SK-N-SH (cell line): ENCODE measurements around the gene KRTAP5-4. TPM values are rescaled to one million over a fixed set of nuclear protein-coding genes. Genes with fewer than 3 reads are reported as not detected.
A peak's percentile ranks its signal among the peaks of the same experiment; 100 is the strongest.

ENCODE experiments used
- CTCF ChIA-PET: fragments of 300-600, 350-600 bp; formaldehyde crosslinking; extraction: SDS; loops from one replicate; lab custom pipeline; 2021; lab: Yijun Ruan, JAX
- POLR2A ChIA-PET: fragments of 350-600 bp; sonication (Branson Sonifier 250); formaldehyde crosslinking; extraction: SDS; loops from one replicate; lab custom pipeline; 2020; ENCODE audit warnings: antibody characterized with exemption, inconsistent platforms; lab: Yijun Ruan, JAX
- DNase-seq: peaks from one replicate; pipeline ENCODE4 v3.0.0; 2012
- H2AFZ ChIP-seq: fragments of 200-600 bp; sonication (generic); 2 replicates; pipeline ENCODE4 v1.8.1; 2016; ENCODE audit warnings: antibody characterized with exemption, mild to moderate bottlenecking, low read depth
- H3F3A ChIP-seq: fragments of 200-600 bp; sonication (generic); replicated peaks from 2 replicates; pipeline ENCODE3; 2016; ENCODE audit warnings: antibody characterized with exemption, mild to moderate bottlenecking; ENCODE audit not compliant: insufficient read depth
- H3K27ac ChIP-seq, 2 experiments: fragments of 200-500 bp in 1 of 2; fragments of 200-600 bp in 1 of 2; sonication (Bioruptor generic) in 1 of 2; sonication (generic), shearing (Covaris generic) in 1 of 2; 2 replicates each; pipeline versions ENCODE4 v1.5.1 to v1.6.1; 2014 to 2016; ENCODE audit warnings: low read depth in 2 of 2, inconsistent platforms in 1 of 2, low read length in 1 of 2, mild to moderate bottlenecking in 1 of 2, mixed read lengths in 1 of 2
- H3K27me3 ChIP-seq: fragments of 200-600 bp; sonication (generic), shearing (Covaris generic); 2 replicates; pipeline ENCODE4 v1.6.1; 2016; ENCODE audit warnings: mixed run types; ENCODE audit not compliant: insufficient read depth
- H3K36me3 ChIP-seq, 2 experiments: fragments of 200-500 bp in 1 of 2; fragments of 200-600 bp in 1 of 2; sonication (Bioruptor generic) in 1 of 2; sonication (generic) in 1 of 2; replicated peaks in 1 of 2; 2 replicates each; pipeline versions ENCODE3 to v1.5.1; 2014 to 2016; ENCODE audit warnings: low read length in 1 of 2, mild to moderate bottlenecking in 1 of 2; ENCODE audit not compliant: insufficient read depth in 2 of 2, control insufficient read depth in 1 of 2
- H3K4me1 ChIP-seq, 2 experiments: fragments of 200-500 bp in 1 of 2; fragments of 200-600 bp in 1 of 2; sonication (Bioruptor generic) in 1 of 2; sonication (generic), shearing (Covaris generic) in 1 of 2; 2 replicates each; pipeline versions ENCODE4 v1.5.1 to v1.6.1; 2014 to 2016; ENCODE audit warnings: low read depth in 1 of 2, low read length in 1 of 2, mixed run types in 1 of 2; ENCODE audit not compliant: insufficient read depth in 2 of 2, control insufficient read depth in 1 of 2
- H3K4me2 ChIP-seq: fragments of 200-600 bp; sonication (generic), shearing (Covaris generic); 2 replicates; pipeline ENCODE4 v1.6.1; 2017; ENCODE audit warnings: mixed run types
- H3K4me3 ChIP-seq, 2 experiments: fragments of 200-500 bp in 1 of 2; fragments of 200-600 bp in 1 of 2; sonication (Bioruptor generic) in 1 of 2; sonication (generic), shearing (Covaris generic) in 1 of 2; 2 replicates each; pipeline versions ENCODE4 v1.5.1 to v1.8.1; 2014 to 2016; ENCODE audit warnings: low read depth in 2 of 2, inconsistent platforms in 1 of 2, low read length in 1 of 2, mild to moderate bottlenecking in 1 of 2, mixed read lengths in 1 of 2, moderate library complexity in 1 of 2
- H3K79me2 ChIP-seq: fragments of 200-600 bp; sonication (generic); 2 replicates; pipeline ENCODE4 v1.8.1; 2017; ENCODE audit warnings: mild to moderate bottlenecking; ENCODE audit not compliant: insufficient read depth
- H3K9ac ChIP-seq: fragments of 200-600 bp; sonication (generic); 2 replicates; pipeline ENCODE4 v1.6.1; 2017; ENCODE audit warnings: mixed run types
- H3K9me2 ChIP-seq: fragments of 200-600 bp; sonication (generic); 2 replicates; pipeline ENCODE4 v1.6.1; 2017; ENCODE audit warnings: mixed run types
- H3K9me3 ChIP-seq: fragments of 200-600 bp; sonication (generic); 2 replicates; pipeline ENCODE4 v1.6.1; 2017; ENCODE audit warnings: mixed run types, mild to moderate bottlenecking, moderate library complexity
- H4K20me1 ChIP-seq: fragments of 200-600 bp; sonication (generic); 2 replicates; pipeline ENCODE4 v1.6.1; 2017; ENCODE audit warnings: mild to moderate bottlenecking, mixed run types; ENCODE audit not compliant: insufficient read depth
- CTCF ChIP-seq: fragments of 200-600 bp; sonication (generic); IDR thresholded peaks from 2 replicates; pipeline ENCODE4 v1.6.1; 2017; ENCODE audit warnings: antibody characterized with exemption, mild to moderate bottlenecking, moderate library complexity
- ELF1 ChIP-seq: IDR thresholded peaks from 2 replicates; pipeline ENCODE4 v1.4.0; 2012
- EZH2phosphoT487 ChIP-seq: fragments of 200-600 bp; sonication (generic); IDR thresholded peaks from 2 replicates; pipeline ENCODE4 v1.6.1; 2017; ENCODE audit warnings: low read depth, mixed run types, mild to moderate bottlenecking, antibody characterized with exemption, moderate library complexity, borderline replicate concordance
- GATA2 ChIP-seq: sonication (generic); formaldehyde crosslinking; IDR thresholded peaks from 2 replicates; pipeline ENCODE4 v1.5.0; 2020; ENCODE audit warnings: mild to moderate bottlenecking, missing genetic modification reagents
- IRF3 ChIP-seq: fragments of 150-350 bp; IDR thresholded peaks from 2 replicates; pipeline ENCODE4 v1.6.1; 2016; ENCODE audit warnings: mild to moderate bottlenecking, low read depth, low read length
- MAX ChIP-seq: IDR thresholded peaks from 2 replicates; pipeline ENCODE4 v1.4.0; 2012; ENCODE audit warnings: low read depth
- MXI1 ChIP-seq: IDR thresholded peaks from 2 replicates; pipeline ENCODE4 v1.6.1; 2012; ENCODE audit warnings: mild to moderate bottlenecking, low read depth, low read length, improper control_type of control experiment
- NRF1 ChIP-seq: IDR thresholded peaks from 2 replicates; pipeline ENCODE4 v1.6.1; 2012; ENCODE audit warnings: low read depth, mild to moderate bottlenecking, low read length
- POLR2AphosphoS5 ChIP-seq: IDR thresholded peaks from 2 replicates; pipeline ENCODE4 v1.6.1; 2012; ENCODE audit warnings: low read depth, low read length
- RAD21 ChIP-seq: IDR thresholded peaks from 2 replicates; pipeline ENCODE4 v1.6.1; 2012; ENCODE audit warnings: mild to moderate bottlenecking, low read length
- RCOR1 ChIP-seq: fragments of 150-350 bp; IDR thresholded peaks from 2 replicates; pipeline ENCODE4 v1.6.1; 2017; ENCODE audit warnings: antibody characterized with exemption, low read length
- REST ChIP-seq: IDR thresholded peaks from 2 replicates; pipeline ENCODE4 v1.6.1; 2012; ENCODE audit warnings: mild to moderate bottlenecking, low read depth, low read length, moderate library complexity
- RFX5 ChIP-seq: IDR thresholded peaks from 2 replicates; pipeline ENCODE4 v1.6.1; 2012; ENCODE audit warnings: mild to moderate bottlenecking, improper control_type of control experiment, low read length
- RXRA ChIP-seq: IDR thresholded peaks from 2 replicates; pipeline ENCODE4 v1.4.0; 2012; ENCODE audit warnings: low read depth, mild to moderate bottlenecking, borderline replicate concordance
- SMC3 ChIP-seq: IDR thresholded peaks from 2 replicates; pipeline ENCODE4 v1.6.1; 2012; ENCODE audit warnings: low read depth, low read length, improper control_type of control experiment
- ZBTB33 ChIP-seq: IDR thresholded peaks from 2 replicates; pipeline ENCODE4 v1.4.0; 2012; ENCODE audit warnings: low read depth, borderline replicate concordance
- WGBS: methylation state at CpG from one replicate; pipeline ENCODE4 v1.1.6; 2017; ENCODE audit warnings: low lambda C conversion rate; 5-methylcytosine and 5-hydroxymethylcytosine counted together
- polyA plus RNA-seq, 3 experiments: library from polyadenylated mRNA; depleted of rRNA; stranded (reverse); fragments of >200 nt; gene quantifications; 2 replicates each; pipeline ENCODE4 v1.2.3, GENCODE V29; 2012

Gene KRTAP5-4
- polyA plus RNA-seq, 1 of the 3 experiments (the other 2 are of a cell fraction) = not detected

GRCh38 chr11:1574238-1574932 lies 47.6 kb downstream of the KRTAP5-4 start:
- Histone ChIP-seq H2AFZ (no peak overlapping the region), H3K4me1 (peaks cover 0 to 20% of the 10 kb centered on the region in 2 experiments; a peak in 1 of 4 replicates), H3K9me3 (peaks cover 3% of the 10 kb centered on the region; the same call in 1 of the 2 replicates), H3K4me2 (peak overlapping the region; percentile 82), H3K36me3 (no peaks in the 10 kb centered on the region), H3K4me3 (peak overlapping the region; percentile 51 to 57), H3K27me3 (peaks cover 4% of the 10 kb centered on the region; the same call in 1 of the 2 replicates), H3K79me2 (no peaks in the 10 kb centered on the region)
- TF ChIP-seq SMC3 (peak; percentile 83), RXRA (no peak), RAD21 (peak; percentile 70), CTCF (peak; percentile 67), MXI1 (0 out of 2 replicates have a peak, but pooled peaks have one; percentile 19)
- TF ChIP-seq, all 33 proteins: peak for 4
- Histone ChIP-seq H3K27ac (no peak overlapping the region; a peak in 1 of 4 replicates), H3K9ac (no peak overlapping the region), H3F3A (no peaks in the 10 kb centered on the region), H3K9me2 (no peaks in the 10 kb centered on the region), H4K20me1 (peaks cover 10% of the 10 kb centered on the region; the same call in 1 of the 2 replicates)
- 1% methylated on average over 10 of the region's 64 CpGs for WGBS
- CTCF ChIA-PET = interaction anchor here (0.6 to 18.1 kb wide), 54 partner anchors 8 to 605 kb away, joined by 3 to 398 read pairs (median 4); partner anchors contain the start of genes KRTAP5-1, KRTAP5-3 and KRTAP5-5
- POLR2A ChIA-PET = interaction anchor here (1.0 to 1.6 kb wide), 5 partner anchors 10 to 51 kb away, joined by 3 to 6 read pairs (median 4); no protein-coding TSS in a partner anchor
- peak; percentile 89 for DNase-seq

- peaks cover 3% of the 10 kb centered on the region; the same call in 1 of the 2 replicates for H3K9me3 ChIP-seq
- peaks cover 0 to 25% of the 10 kb centered on the region in 2 experiments; a peak in 1 of 4 replicates for H3K4me1 ChIP-seq
- ChIA-PET CTCF (interaction anchor here (0.6 to 18.1 kb wide), 35 partner anchors 8 to 582 kb away, joined by 3 to 398 read pairs (median 5); partner anchors contain the start of genes KRTAP5-1, KRTAP5-3 and KRTAP5-5), POLR2A (interaction anchor here (1.0 to 1.6 kb wide), 2 partner anchors 9 to 51 kb away, joined by 3 to 6 read pairs; no protein-coding TSS in a partner anchor)
- H3K36me3 ChIP-seq = no peaks in the 10 kb centered on the region
- peak overlapping the region; percentile 57 to 59; a peak in 3 of 4 replicates for H3K4me3 ChIP-seq
- peaks cover 4% of the 10 kb centered on the region; the same call in 1 of the 2 replicates for H3K27me3 ChIP-seq
- H3K9ac ChIP-seq = no peak overlapping the region
- DNase-seq = peak; percentile 62
- H3K9me2 ChIP-seq = no peaks in the 10 kb centered on the region
- no peak overlapping the region; a peak in 1 of 4 replicates for H3K27ac ChIP-seq
- H2AFZ ChIP-seq = no peak overlapping the region
- H3K4me2 ChIP-seq = peak overlapping the region; percentile 82
- peaks cover 10% of the 10 kb centered on the region; the same call in 1 of the 2 replicates for H4K20me1 ChIP-seq
- no peaks in the 10 kb centered on the region for H3K79me2 ChIP-seq
- no peaks in the 10 kb centered on the region for H3F3A ChIP-seq
- WGBS = 3% methylated on average over 5 of the region's 7 CpGs
- TF ChIP-seq ELF1 = no peak
- no peak for TF ChIP-seq IRF3
- no peak for TF ChIP-seq NRF1
- TF ChIP-seq RAD21 = no peak
- no peak for TF ChIP-seq POLR2AphosphoS5
- TF ChIP-seq RCOR1 = no peak
- no peak for TF ChIP-seq ZBTB33
- no peak for TF ChIP-seq GATA2 (CRISPR knock-in tag)
- TF ChIP-seq RFX5 = no peak
- TF ChIP-seq EZH2phosphoT487 = no peak
- TF ChIP-seq MXI1 = no peak
- TF ChIP-seq REST = no peak
- no peak for TF ChIP-seq MAX
Observed at GRCh38 chr11:1573903-1574237, 48.1 kb downstream of the KRTAP5-4 start.
